ENCODE results near the gene VPS37D. TPM values are rescaled to one million over a fixed set of nuclear protein-coding genes. Genes with fewer than 3 reads are reported as not detected.
"Not testable (repeated sequence)": the region's sequence is repeated elsewhere in the genome, so short reads cannot be mapped to it uniquely, and the experiment has no call there.

VPS37D gene
- total RNA-seq, 4 donors from 2014 or later: 3.9 to 5.6 (median 4.7) TPM

- Histone ChIP-seq H3K27ac (no peak overlapping the region), H3K4me1 (no peaks in the 10 kb centered on the region), H3K36me3 (no peaks in the 10 kb centered on the region), H3K4me3 (replicated peaks in 1 of 3) (no peak overlapping the region), H3K9me3 (no peaks in the 10 kb centered on the region), H3K27me3 (no peaks in the 10 kb centered on the region)
- intact Hi-C loops (cut with DNase I): no loop called here
- 96 to 99% methylated on average over 9 of the region's 10 CpGs for WGBS, 2 donors
- TF ChIP-seq CTCF (IDR thresholded peaks at IDR 0.05) (no peak), POLR2A (IDR thresholded peaks at IDR 0.05) (no peak)
- DNase-seq: no peak
These were observed 37.9 kb downstream of the VPS37D start for GRCh38 chr7:73705551-73705920.

GRCh38 chr7:73706126-73707044, 38.8 kb downstream of the VPS37D start:
- Histone ChIP-seq H3K4me3 (replicated peaks in 1 of 3) (no peak overlapping the region), H3K36me3 (no peaks in the 10 kb centered on the region), H3K27me3 (no peaks in the 10 kb centered on the region), H3K9me3 (no peaks in the 10 kb centered on the region), H3K27ac (no peak overlapping the region), H3K4me1 (no peaks in the 10 kb centered on the region)
- 84 to 90% methylated on average over 18 to 25 of the region's 25 CpGs for WGBS, 2 donors
- TF ChIP-seq POLR2A (IDR thresholded peaks at IDR 0.05) (no peak), CTCF (IDR thresholded peaks at IDR 0.05) (no peak)
- no peak for DNase-seq
- intact Hi-C loops (cut with DNase I): no loop called here

- H3K4me3 ChIP-seq (replicated peaks in 1 of 3): no peak overlapping the region
- H3K27me3 ChIP-seq: no peaks in the 10 kb centered on the region
- no peak overlapping the region for H3K27ac ChIP-seq
- peak; percentile 20 to 30 for DNase-seq
- intact Hi-C loops (cut with DNase I): no loop called here
- H3K4me1 ChIP-seq: no peaks in the 10 kb centered on the region
- H3K36me3 ChIP-seq: no peaks in the 10 kb centered on the region
- TF ChIP-seq CTCF (IDR thresholded peaks at IDR 0.05) (no peak), POLR2A (IDR thresholded peaks at IDR 0.05) (no peak)
- H3K9me3 ChIP-seq: no peaks in the 10 kb centered on the region
- WGBS, 2 donors: 78 to 89% methylated on average over 8 to 14 of the region's 15 CpGs
These were observed 39.5 kb downstream of the VPS37D start for GRCh38 chr7:73707045-73707631.

- H3K27ac ChIP-seq: no peak overlapping the region
- DNase-seq: no peak
- H3K4me1 ChIP-seq: no peaks in the 10 kb centered on the region
- WGBS, 2 donors: 94 to 98% methylated on average over 8 to 15 of the region's 16 CpGs
- no peaks in the 10 kb centered on the region for H3K27me3 ChIP-seq
- no peak for TF ChIP-seq POLR2A (IDR thresholded peaks at IDR 0.05)
- no peak for TF ChIP-seq CTCF (IDR thresholded peaks at IDR 0.05)
- no peaks in the 10 kb centered on the region for H3K9me3 ChIP-seq
- no peak overlapping the region for H3K4me3 ChIP-seq (replicated peaks in 1 of 3)
- intact Hi-C loops (cut with DNase I): no loop called here
- H3K36me3 ChIP-seq: no peaks in the 10 kb centered on the region
These were observed 41.4 kb downstream of the VPS37D start for GRCh38 chr7:73708961-73709549.

GRCh38 chr7:73712773-73713172, 45.1 kb downstream of the VPS37D start:
- DNase-seq: no peak
- H3K4me1 ChIP-seq: peaks cover 0 to 1% of the 10 kb centered on the region in 2 donors
- no peaks in the 10 kb centered on the region for H3K27me3 ChIP-seq
- TF ChIP-seq POLR2A (IDR thresholded peaks at IDR 0.05) (no peak), CTCF (IDR thresholded peaks at IDR 0.05) (no peak)
- no peaks in the 10 kb centered on the region for H3K9me3 ChIP-seq
- H3K27ac ChIP-seq: no peak overlapping the region
- 92 to 100% methylated on average over 1 of the region's 1 CpG for WGBS, 2 donors
- H3K36me3 ChIP-seq: no peaks in the 10 kb centered on the region
- intact Hi-C loops (cut with DNase I): loop anchor here (5.0 kb wide), 1 partner anchor 95 kb away; no protein-coding TSS in a partner anchor
- no peak overlapping the region for H3K4me3 ChIP-seq (replicated peaks in 1 of 3)

GRCh38 chr7:73713319-73713718, 45.7 kb downstream of the VPS37D start:
- not testable (repeated sequence) for H3K9me3 ChIP-seq
- intact Hi-C loops (cut with DNase I): loop anchor here (5.0 kb wide), 1 partner anchor 96 kb away; no protein-coding TSS in a partner anchor
- 96 to 97% methylated on average over 4 of the region's 6 CpGs for WGBS, 2 donors

More at GRCh38 chr7:73713319-73713718, 45.7 kb downstream of the VPS37D start:
- H3K4me1 ChIP-seq; H3K36me3 ChIP-seq; H3K4me3 ChIP-seq (replicated peaks in 1 of 3); DNase-seq; H3K27me3 ChIP-seq; H3K27ac ChIP-seq: not testable (repeated sequence)
